CD4-positive, alpha-beta T cell treated with Interleukin-6 at 100 ng/mL for 8 hours (primary cell): ENCODE data around the gene DMD.
A peak's percentile ranks its signal among the peaks of the same experiment; 100 is the strongest.

Source experiments
- DNase-seq: peaks from one replicate; pipeline ENCODE4 v3.0.0-alpha.2; 2020; ENCODE audit warnings: mixed read lengths, low spot score

Gene DMD

DNA sequence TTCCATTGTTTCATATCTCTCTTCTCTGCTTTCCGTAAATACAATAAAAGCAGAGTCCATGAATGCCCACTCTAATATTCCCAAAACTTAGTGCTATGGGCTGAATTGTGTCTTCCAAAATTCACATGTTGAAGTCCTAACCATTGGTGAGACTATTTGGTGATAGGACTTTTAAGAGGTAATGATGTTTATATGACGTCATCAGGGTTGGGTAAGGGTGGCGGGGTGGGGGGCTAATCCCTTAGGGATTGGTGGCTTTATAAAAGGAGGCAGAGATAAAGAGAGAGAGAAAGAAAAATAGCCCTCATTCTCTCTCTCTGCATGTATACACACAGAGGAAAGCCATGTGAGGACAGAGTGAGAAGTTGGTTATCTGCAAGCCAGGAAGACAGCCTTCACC is 722.2 kb downstream of the DMD start:
- DNase-seq = no peak

DNA sequence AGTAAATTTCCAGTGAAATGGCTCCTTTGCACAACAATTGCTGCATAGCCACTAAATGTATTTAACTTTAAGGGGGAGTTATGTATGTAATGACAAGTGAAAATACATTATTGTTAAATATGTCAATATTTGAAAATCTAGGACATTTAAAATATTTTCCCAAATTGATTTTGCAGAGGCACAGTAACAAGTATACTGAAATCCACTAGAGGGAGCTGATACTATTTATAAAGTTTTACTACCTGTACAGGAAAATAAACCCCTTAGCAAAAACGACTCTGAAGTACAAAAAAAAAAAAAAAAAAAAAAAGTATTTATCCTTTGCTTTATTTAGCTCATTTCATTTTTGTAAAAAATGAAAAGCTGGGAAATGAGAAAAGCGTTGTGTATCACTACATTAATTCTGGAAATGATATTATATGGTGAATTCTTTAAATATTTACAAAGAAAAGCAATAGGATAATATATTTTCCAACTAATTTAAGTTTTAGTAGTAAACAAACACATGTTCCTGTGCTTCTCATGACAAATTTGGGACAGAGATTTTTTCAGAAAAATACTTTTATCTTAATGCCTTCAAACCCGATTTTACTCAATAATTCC is 727.7 kb downstream of the DMD start:
- no peak for DNase-seq

GRCh38 chrX:32480019-32480418 is 731.3 kb downstream of the DMD start:
- no peak for DNase-seq

GRCh38 chrX:32472364-32472763 is 739.0 kb downstream of the DMD start:
- DNase-seq = no peak

DNA sequence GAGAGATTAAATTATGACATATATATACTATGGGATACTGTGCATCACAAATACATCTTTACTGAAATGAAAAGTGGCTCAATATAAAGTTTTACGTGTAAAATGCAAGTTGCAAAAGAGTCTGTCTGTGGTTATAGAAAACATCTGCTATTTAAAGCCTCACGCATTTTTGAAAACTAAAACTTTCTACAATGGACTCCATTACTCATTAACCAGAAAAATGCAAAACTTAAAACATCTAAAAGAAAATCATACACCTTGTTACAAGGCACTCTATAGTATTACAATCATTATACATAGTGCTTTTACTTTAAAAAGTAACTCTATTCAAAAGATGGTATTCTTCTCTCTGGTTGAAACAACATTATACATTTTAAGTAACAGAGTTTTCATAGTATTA is 755.6 kb downstream of the DMD start:
- DNase-seq = no peak

GRCh38 chrX:32451954-32452695 is 759.2 kb downstream of the DMD start:
- no peak for DNase-seq

- no peak for DNase-seq
These were observed 762.4 kb downstream of the DMD start for GRCh38 chrX:32448945-32449344.

DNA sequence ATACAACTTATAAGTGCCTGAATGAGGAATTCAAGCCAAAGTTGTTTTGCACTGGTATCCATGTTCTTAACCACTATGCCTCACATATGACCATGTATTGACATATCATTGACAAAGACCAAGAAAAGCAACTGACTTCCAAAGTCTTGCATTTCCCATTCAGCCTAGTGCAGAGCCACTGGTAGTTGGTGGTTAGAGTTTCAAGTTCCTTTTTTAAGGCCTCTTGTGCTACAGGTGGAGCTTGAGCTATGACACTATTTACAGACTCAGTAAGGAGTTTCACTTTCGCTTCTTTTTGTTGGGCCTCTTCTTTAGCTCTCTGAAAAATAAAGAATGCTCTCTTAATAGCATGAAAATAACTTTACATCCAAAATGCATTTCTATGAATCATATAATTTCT is 763.0 kb downstream of the DMD start:
- peak; percentile 32 for DNase-seq

DNA sequence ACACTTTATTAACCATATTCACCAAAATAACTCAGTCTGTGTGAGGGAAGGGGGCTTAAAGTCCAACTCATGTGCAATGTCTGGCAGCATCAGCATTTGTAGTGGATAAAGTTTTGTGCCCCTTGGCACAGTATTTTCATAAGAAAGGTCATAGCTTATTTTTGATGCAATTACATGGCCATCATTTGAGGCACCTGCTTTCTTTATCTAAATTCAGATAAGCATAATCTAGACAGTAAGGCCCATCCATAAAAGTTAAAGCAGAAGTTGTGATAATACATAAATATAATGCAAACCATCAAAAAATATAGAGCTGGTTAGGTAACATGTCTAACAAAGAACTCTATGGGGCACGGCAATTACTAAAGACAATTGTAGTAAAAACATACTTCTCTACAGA is 763.7 kb downstream of the DMD start:
- DNase-seq = no peak

DNA sequence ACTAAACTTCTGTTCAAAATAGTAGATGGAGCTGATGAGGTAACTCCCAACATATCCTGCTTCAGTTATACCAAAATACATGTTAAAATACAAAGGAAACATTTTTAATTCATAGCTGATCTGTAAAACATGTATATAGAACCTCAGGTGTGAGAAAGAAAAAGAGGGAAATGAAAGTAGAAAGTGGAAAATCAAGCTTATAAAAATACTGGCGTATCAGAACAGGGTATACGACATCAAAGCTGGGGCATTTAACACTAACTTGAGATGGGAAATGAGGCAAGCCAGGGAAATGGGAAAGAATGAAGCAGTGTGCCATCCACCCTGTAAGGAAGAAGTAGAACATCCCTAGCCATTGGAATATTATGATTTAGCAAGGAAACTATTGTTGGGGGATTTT is 767.5 kb downstream of the DMD start:
- DNase-seq = no peak

DNA sequence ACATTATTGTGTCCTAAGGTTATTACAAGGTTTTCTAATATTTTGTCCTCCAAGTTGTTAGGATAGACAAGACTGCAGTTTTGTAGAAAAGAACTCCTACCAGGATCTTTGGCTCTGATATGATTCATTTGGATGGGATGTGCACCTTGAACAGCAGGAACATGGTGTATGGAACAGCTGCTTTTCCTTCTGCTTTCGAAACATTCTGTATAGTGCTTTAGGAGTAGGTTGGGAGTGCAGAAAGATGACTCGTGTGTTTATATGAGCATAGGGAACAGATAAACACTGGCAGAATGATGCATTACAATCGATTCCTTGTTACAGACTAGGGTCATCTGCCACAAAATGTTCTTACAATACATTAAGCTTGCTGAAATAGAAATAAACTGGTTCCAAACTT is 790.1 kb downstream of the DMD start:
- DNase-seq = no peak

- no peak for DNase-seq
These were observed 803.0 kb downstream of the DMD start for GRCh38 chrX:32408389-32408788.

GRCh38 chrX:32397562-32398216 is 813.7 kb downstream of the DMD start:
- no peak for DNase-seq

- no peak for DNase-seq
These were observed 815.5 kb downstream of the DMD start for GRCh38 chrX:32395878-32396277.

GRCh38 chrX:32392655-32393054 is 818.7 kb downstream of the DMD start:
- no peak for DNase-seq

DNA sequence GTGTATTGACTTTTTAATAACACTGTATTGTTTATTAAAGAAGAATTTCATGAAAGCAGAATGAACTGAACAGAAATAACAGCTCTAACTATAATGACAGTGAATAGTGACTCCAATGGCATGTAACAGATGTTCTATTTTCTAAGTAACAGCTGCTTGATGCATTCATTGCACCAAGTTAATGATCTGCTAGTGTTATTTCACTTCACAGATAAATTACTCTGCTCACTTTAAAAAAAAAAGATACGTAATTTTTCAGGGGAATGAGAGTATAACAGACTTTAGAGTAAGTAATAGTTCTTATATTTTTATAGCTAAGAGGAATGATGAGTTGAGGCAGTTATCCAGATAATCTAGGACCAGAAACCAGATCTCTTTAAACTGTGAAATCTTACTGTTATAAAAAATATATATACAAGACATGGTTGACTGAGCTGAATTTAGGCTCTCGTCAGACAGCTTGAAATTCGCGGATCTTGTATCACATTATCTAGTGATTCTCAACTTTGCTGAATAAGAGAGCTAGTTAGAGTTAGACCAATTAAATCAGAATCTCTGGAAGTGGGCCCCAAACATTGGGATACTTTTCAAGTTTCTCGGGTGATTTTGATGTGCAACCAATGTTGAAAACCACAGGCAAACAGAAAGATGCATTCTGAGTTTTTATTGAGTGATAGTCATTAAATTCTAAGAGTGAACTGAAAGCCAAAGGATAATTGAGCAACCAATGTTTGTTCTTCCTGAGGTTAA is 840.7 kb downstream of the DMD start:
- DNase-seq = no peak

- no peak for DNase-seq
These were observed 917.2 kb downstream of the DMD start for GRCh38 chrX:32293962-32294700.

DNA sequence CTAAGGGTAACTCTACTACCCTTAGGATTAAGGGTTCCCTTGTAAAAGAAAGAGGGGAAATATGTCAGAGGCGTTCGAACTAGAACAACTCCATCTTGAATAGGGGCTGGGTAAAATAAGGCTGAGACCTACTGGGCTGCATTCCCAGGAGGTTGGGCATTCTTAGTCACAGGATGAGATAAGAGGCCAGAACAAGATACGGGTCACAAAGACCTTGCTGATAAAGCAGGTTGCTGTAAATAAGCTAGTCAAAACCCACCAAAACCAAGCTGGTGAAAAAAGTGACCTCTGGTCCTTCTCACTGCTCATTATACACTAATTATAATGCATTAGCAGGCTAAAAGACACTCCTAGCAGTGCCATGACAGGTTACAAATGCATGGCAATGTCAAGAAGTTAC is 922.0 kb downstream of the DMD start:
- no peak for DNase-seq

DNA sequence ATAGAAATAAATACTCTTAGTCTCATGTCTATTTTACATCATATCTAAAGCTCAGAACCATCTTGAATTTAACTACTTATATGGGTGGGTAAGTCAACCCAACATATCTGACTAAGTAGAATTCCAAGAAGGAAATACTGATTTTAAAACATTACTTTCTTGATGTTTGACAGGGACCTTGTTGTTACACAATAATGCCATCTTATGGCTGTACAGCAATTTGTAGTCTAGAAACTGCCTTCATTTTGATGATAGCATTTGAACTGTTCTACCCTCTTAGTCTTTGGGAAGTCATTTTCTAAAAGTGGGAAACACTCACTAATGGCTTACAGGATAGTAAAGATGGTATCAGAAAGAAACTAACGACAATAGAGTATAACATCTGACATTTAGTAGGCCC is 929.5 kb downstream of the DMD start:
- no peak for DNase-seq

DNA sequence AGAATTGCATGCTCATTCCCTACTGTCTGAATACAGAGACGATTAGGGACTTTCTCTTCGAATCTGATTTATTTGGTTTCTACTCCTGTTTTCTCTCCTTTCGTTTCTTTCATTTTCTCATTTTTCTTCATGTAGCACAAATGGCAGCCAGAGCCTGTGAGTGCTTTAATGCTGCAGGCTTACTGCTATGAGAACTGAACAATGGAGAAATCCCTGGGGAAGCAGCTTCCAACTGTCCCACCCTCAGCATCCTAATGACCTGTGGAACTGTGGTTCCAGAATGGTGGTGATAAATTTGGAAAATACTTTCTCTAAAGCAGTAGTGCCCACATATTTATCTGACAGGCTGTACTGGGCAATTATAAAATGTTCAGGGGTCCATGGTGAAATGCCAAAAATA is 930.4 kb downstream of the DMD start:
- no peak for DNase-seq

GRCh38 chrX:32280489-32280888 is 930.9 kb downstream of the DMD start:
- DNase-seq = no peak

DNA sequence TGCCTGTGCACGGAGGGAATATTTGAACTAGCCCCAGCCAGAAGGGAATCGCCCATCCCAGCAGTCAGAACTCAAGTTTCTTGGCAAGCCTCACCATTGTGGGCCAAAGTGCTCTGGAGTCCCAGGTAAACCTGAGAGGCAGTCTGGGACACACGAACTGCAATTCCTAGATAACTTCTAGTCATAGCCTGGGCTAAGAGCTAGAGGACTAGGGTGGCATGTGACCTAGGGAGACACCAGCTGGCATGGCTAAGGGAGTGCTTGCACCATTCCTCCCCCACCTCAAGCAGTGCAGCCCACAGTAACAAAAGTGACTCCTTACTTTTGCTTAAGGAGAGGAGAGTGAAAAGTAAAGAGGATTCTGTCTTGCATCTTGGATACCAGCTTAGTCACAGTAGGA is 935.2 kb downstream of the DMD start:
- no peak for DNase-seq
